Embryonic facial prominence (tissue), 1 donor: Measurements from ENCODE around the gene GNL1.

ENCODE experiments used
- DNase-seq: peaks from one replicate; pipeline ENCODE4 v3.0.0-alpha.2; 2016; ENCODE audit errors: extremely low spot score

Gene GNL1

GRCh38 chr6:30568245-30568644 lies 12.0 kb upstream of the GNL1 start:
- DNase-seq = no peak

- no peak for DNase-seq
Observed at GRCh38 chr6:30565772-30566171, 9.5 kb upstream of the GNL1 start.

GRCh38 chr6:30564114-30564513 lies 7.8 kb upstream of the GNL1 start:
- no peak for DNase-seq

- DNase-seq = no peak
Observed at GRCh38 chr6:30562470-30563425, 6.5 kb upstream of the GNL1 start.

- no peak for DNase-seq
Observed at GRCh38 chr6:30560930-30561329, 4.6 kb upstream of the GNL1 start.

- DNase-seq = peak; percentile 46
Observed at GRCh38 chr6:30557683-30557981, 1.3 kb upstream of the GNL1 start.

- DNase-seq = peak; percentile 89
Observed at GRCh38 chr6:30556906-30557682, 805 bp upstream of the GNL1 start, which contains the start of gene PRR3. Gene PRR3 (plus strand): TSS chr6:30557295. CDS start chr6:30557345, 50 bp downstream.

GRCh38 chr6:30555816-30556065 lies 548 bp downstream of the GNL1 start:
- DNase-seq = peak; percentile 46

GRCh38 chr6:30554962-30555815 lies 1.1 kb downstream of the GNL1 start:
- DNase-seq = no peak

- no peak for DNase-seq
Observed at GRCh38 chr6:30554404-30554803, 1.9 kb downstream of the GNL1 start.

GRCh38 chr6:30548375-30548774 lies 7.9 kb downstream of the GNL1 start:
- no peak for DNase-seq

- DNase-seq = no peak
Observed at GRCh38 chr6:30547454-30547853, 8.8 kb downstream of the GNL1 start.

- DNase-seq = peak; percentile 46
Observed at GRCh38 chr6:30544666-30545272, 11.5 kb downstream of the GNL1 start.

- DNase-seq = no peak
Observed at GRCh38 chr6:30543821-30544220, 12.5 kb downstream of the GNL1 start.

GRCh38 chr6:30542915-30543314 lies 13.4 kb downstream of the GNL1 start:
- DNase-seq = no peak

GRCh38 chr6:30542404-30542725 lies 13.9 kb downstream of the GNL1 start:
- DNase-seq = no peak

- DNase-seq = peak; percentile 67
Observed at GRCh38 chr6:30541515-30542403, 14.5 kb downstream of the GNL1 start.

GRCh38 chr6:30537931-30538330 lies 18.4 kb downstream of the GNL1 start:
- DNase-seq = no peak

- no peak for DNase-seq
Observed at GRCh38 chr6:30533460-30534294, 22.6 kb downstream of the GNL1 start.

- no peak for DNase-seq
Observed at GRCh38 chr6:30530014-30530413, 26.3 kb downstream of the GNL1 start.
